Measurements from ENCODE around the gene SCNN1A.

- TF ChIP-seq, protein P1, sequence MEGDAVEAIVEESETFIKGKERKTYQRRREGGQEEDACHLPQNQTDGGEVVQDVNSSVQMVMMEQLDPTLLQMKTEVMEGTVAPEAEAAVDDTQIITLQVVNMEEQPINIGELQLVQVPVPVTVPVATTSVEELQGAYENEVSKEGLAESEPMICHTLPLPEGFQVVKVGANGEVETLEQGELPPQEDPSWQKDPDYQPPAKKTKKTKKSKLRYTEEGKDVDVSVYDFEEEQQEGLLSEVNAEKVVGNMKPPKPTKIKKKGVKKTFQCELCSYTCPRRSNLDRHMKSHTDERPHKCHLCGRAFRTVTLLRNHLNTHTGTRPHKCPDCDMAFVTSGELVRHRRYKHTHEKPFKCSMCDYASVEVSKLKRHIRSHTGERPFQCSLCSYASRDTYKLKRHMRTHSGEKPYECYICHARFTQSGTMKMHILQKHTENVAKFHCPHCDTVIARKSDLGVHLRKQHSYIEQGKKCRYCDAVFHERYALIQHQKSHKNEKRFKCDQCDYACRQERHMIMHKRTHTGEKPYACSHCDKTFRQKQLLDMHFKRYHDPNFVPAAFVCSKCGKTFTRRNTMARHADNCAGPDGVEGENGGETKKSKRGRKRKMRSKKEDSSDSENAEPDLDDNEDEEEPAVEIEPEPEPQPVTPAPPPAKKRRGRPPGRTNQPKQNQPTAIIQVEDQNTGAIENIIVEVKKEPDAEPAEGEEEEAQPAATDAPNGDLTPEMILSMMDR (IDR thresholded peaks at IDR 0.05), result no peak
- no peak for TF ChIP-seq EP300 (IDR thresholded peaks at IDR 0.05)
- no peak for TF ChIP-seq POLR2A (IDR thresholded peaks at IDR 0.05)
Measured at GRCh38 chr12:6378709-6379472, 3.5 kb upstream of the SCNN1A start.

All from ovary (tissue), 3 donors.